SH-SY5Y (cell line): ENCODE data around the gene INTS7.

Experiments used
- GATA2 ChIP-seq: IDR thresholded peaks from 2 replicates; pipeline ENCODE4 v1.6.1; 2011; ENCODE audit warnings: mild to moderate bottlenecking, low read depth, low read length
- GATA3 ChIP-seq: IDR thresholded peaks from 2 replicates; pipeline ENCODE4 v1.6.1; 2011; ENCODE audit warnings: low read depth, mild to moderate bottlenecking, low read length, moderate library complexity

- TF ChIP-seq GATA2 (no peak), GATA3 (no peak)
Measured at GRCh38 chr1:212039622-212040021, 4.3 kb upstream of the INTS7 start.
